ENCODE results near the gene MOCOS.

Gene MOCOS

GRCh38 chr18:36283448-36283847, 96.2 kb downstream of the MOCOS start:
- peaks cover 14% of the 10 kb centered on the region for H3K27me3 ChIP-seq (replicated peaks)
- DNase-seq = no peak
- in situ Hi-C loops (cut with HindIII; ENCODE audit: low pct_ligation_motif_present, low sequenced_read_pairs) = no loop called here
- H3K27ac ChIP-seq = no peak overlapping the region
- TF ChIP-seq CTCF (IDR thresholded peaks at IDR 0.05; ENCODE audit: low read depth, low read length, missing control alignments) = no peak
- no peaks in the 10 kb centered on the region for H3K36me3 ChIP-seq (replicated peaks)
- H3K4me3 ChIP-seq (ENCODE audit: low read depth, low read length) = no peak overlapping the region

- TF ChIP-seq CTCF (IDR thresholded peaks at IDR 0.05; ENCODE audit: low read depth, low read length, missing control alignments) = no peak
- Histone ChIP-seq H3K27me3 (replicated peaks) (peaks cover 8% of the 10 kb centered on the region), H3K36me3 (replicated peaks) (no peaks in the 10 kb centered on the region), H3K27ac (no peak overlapping the region), H3K4me3 (ENCODE audit: low read depth, low read length) (no peak overlapping the region)
- in situ Hi-C loops (cut with HindIII; ENCODE audit: low pct_ligation_motif_present, low sequenced_read_pairs) = no loop called here
- no peak for DNase-seq
Observed at GRCh38 chr18:36284268-36284667, 97.0 kb downstream of the MOCOS start.

GRCh38 chr18:36284671-36285295, 97.5 kb downstream of the MOCOS start:
- no peaks in the 10 kb centered on the region for H3K36me3 ChIP-seq (replicated peaks)
- TF ChIP-seq CTCF (IDR thresholded peaks at IDR 0.05; ENCODE audit: low read depth, low read length, missing control alignments) = peak; percentile 82
- in situ Hi-C loops (cut with HindIII; ENCODE audit: low pct_ligation_motif_present, low sequenced_read_pairs) = no loop called here
- H3K4me3 ChIP-seq (ENCODE audit: low read depth, low read length) = no peak overlapping the region
- no peak overlapping the region for H3K27ac ChIP-seq
- peak; percentile 69 for DNase-seq
- H3K27me3 ChIP-seq (replicated peaks) = peaks cover 8% of the 10 kb centered on the region

- in situ Hi-C loops (cut with HindIII; ENCODE audit: low pct_ligation_motif_present, low sequenced_read_pairs) = no loop called here
Observed at GRCh38 chr18:36287653-36288052, 100.4 kb downstream of the MOCOS start.

GRCh38 chr18:36288689-36289088, 101.4 kb downstream of the MOCOS start:
- no peak overlapping the region for H3K4me3 ChIP-seq (ENCODE audit: low read depth, low read length)
- no peaks in the 10 kb centered on the region for H3K27me3 ChIP-seq (replicated peaks)
- no peaks in the 10 kb centered on the region for H3K36me3 ChIP-seq (replicated peaks)
- no peak for DNase-seq
- H3K27ac ChIP-seq = no peak overlapping the region
- no peak for TF ChIP-seq CTCF (IDR thresholded peaks at IDR 0.05; ENCODE audit: low read depth, low read length, missing control alignments)
- in situ Hi-C loops (cut with HindIII; ENCODE audit: low pct_ligation_motif_present, low sequenced_read_pairs) = no loop called here

More at GRCh38 chr18:36287653-36288052, 100.4 kb downstream of the MOCOS start:
- DNase-seq = no peak
- H3K36me3 ChIP-seq (replicated peaks) = no peaks in the 10 kb centered on the region
- H3K4me3 ChIP-seq (ENCODE audit: low read depth, low read length) = no peak overlapping the region
- no peak for TF ChIP-seq CTCF (IDR thresholded peaks at IDR 0.05; ENCODE audit: low read depth, low read length, missing control alignments)
- H3K27ac ChIP-seq = no peak overlapping the region
- no peaks in the 10 kb centered on the region for H3K27me3 ChIP-seq (replicated peaks)

- TF ChIP-seq CTCF (IDR thresholded peaks at IDR 0.05; ENCODE audit: low read depth, low read length, missing control alignments) = no peak
- no peaks in the 10 kb centered on the region for H3K27me3 ChIP-seq (replicated peaks)
- in situ Hi-C loops (cut with HindIII; ENCODE audit: low pct_ligation_motif_present, low sequenced_read_pairs) = no loop called here
- H3K27ac ChIP-seq = no peak overlapping the region
- H3K4me3 ChIP-seq (ENCODE audit: low read depth, low read length) = no peak overlapping the region
- H3K36me3 ChIP-seq (replicated peaks) = no peaks in the 10 kb centered on the region
- DNase-seq = no peak
Observed at GRCh38 chr18:36294031-36294430, 106.7 kb downstream of the MOCOS start.
